Measurements from ENCODE around the gene MYO1C.

DNA sequence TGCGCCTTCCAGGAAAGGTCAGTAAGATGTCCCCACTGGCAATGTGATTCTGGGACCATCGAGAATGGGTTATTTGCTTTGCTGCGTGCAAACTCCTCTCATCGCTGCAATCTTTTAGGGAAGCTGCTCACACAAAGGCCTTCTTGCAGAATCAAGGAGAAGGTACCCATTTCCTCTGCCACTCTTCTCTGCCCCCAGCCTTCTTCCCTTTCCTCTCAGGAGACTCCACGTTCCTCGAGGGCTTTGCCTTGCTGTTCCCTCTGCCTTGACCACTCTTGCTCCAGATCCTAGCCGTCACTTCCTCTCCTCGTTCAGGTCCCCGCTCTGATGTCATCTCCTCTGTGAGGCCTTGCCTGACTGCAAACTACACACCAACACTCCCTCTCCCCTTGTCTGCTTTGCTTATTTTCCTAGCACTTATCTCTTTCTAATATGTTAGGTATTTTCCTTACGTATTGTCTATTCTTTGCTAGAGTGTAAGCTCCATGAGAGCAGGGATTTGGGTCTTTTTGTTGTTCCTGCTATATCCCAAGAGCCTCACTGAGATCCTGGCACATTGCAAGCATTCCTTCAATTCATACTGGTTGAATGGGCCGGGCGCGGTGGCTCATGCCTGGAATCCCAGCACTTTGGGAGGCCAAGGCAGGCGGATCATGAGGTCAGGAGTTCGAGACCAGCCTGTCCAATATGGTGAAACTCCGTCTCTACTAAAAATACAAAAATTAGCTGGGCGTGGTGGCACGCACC is 31.1 kb downstream of the MYO1C start:
- TF ChIP-seq CBFB (CRISPR knock-in tag; IDR thresholded peaks at IDR 0.05) (no peak), KLF13 (tag; IDR thresholded peaks at IDR 0.05; ENCODE audit: borderline replicate concordance, low read depth) (no peak), POLR3G (IDR thresholded peaks at IDR 0.05; ENCODE audit: extremely low read depth, insufficient read length, insufficient replicate concordance) (no peak), TCF7L2 (IDR thresholded peaks at IDR 0.05; ENCODE audit: low read depth, low read length) (no peak), RCOR1 (IDR thresholded peaks at IDR 0.05; ENCODE audit: borderline replicate concordance in 1 of 2, low read depth in 2 of 2, low read length in 2 of 2) (no peak)
- TF ChIP-seq, protein P1, sequence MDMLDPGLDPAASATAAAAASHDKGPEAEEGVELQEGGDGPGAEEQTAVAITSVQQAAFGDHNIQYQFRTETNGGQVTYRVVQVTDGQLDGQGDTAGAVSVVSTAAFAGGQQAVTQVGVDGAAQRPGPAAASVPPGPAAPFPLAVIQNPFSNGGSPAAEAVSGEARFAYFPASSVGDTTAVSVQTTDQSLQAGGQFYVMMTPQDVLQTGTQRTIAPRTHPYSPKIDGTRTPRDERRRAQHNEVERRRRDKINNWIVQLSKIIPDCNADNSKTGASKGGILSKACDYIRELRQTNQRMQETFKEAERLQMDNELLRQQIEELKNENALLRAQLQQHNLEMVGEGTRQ (CRISPR knock-in tag; IDR thresholded peaks at IDR 0.05), result no peak
